GM12864 (cell line): ENCODE results near the gene CSAG2.
"Not testable (repeated sequence)": the region's sequence is repeated elsewhere in the genome, so short reads cannot be mapped to it uniquely, and the experiment has no call there.

Source experiments
- DNase-seq: peaks from one replicate; pipeline ENCODE4 v3.0.0-alpha.2; 2011; ENCODE audit warnings: low read depth
- H3K4me3 ChIP-seq: 2 replicates; pipeline ENCODE4 v1.5.1; 2011; ENCODE audit warnings: mild to moderate bottlenecking, low read depth, low read length, control low read depth
- TF ChIP-seq, protein P1 (sequence below): IDR thresholded peaks from 2 replicates; pipeline ENCODE4 v1.5.1; 2011; ENCODE audit warnings: low read depth, mild to moderate bottlenecking, moderate library complexity, low read length, control low read depth, inconsistent platforms; ENCODE audit errors: missing control alignments

The CSAG2 gene

DNA sequence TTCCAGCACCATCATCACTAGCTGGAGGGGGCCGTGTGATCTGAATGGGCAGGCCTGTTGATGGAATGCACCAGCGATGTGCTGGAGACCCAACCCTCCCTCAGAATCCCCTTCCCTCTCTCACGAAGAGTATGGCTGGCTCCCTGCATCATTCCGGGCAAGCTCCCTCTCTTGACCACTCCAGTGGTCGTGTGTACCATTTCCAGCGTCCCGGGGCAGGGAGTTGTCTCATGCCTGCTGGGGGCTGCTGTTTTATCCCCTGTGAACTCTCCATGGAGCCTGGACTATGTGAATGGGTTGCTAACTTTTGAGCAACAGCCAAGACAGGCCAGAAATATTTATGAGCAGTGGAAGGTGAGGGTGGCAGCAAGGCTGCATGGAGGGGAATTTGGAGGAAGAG lies 16.3 kb upstream of the CSAG2 start:
- H3K4me3 ChIP-seq: no peak overlapping the region
- TF ChIP-seq, protein P1, sequence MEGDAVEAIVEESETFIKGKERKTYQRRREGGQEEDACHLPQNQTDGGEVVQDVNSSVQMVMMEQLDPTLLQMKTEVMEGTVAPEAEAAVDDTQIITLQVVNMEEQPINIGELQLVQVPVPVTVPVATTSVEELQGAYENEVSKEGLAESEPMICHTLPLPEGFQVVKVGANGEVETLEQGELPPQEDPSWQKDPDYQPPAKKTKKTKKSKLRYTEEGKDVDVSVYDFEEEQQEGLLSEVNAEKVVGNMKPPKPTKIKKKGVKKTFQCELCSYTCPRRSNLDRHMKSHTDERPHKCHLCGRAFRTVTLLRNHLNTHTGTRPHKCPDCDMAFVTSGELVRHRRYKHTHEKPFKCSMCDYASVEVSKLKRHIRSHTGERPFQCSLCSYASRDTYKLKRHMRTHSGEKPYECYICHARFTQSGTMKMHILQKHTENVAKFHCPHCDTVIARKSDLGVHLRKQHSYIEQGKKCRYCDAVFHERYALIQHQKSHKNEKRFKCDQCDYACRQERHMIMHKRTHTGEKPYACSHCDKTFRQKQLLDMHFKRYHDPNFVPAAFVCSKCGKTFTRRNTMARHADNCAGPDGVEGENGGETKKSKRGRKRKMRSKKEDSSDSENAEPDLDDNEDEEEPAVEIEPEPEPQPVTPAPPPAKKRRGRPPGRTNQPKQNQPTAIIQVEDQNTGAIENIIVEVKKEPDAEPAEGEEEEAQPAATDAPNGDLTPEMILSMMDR: no peak
- no peak for DNase-seq

DNA sequence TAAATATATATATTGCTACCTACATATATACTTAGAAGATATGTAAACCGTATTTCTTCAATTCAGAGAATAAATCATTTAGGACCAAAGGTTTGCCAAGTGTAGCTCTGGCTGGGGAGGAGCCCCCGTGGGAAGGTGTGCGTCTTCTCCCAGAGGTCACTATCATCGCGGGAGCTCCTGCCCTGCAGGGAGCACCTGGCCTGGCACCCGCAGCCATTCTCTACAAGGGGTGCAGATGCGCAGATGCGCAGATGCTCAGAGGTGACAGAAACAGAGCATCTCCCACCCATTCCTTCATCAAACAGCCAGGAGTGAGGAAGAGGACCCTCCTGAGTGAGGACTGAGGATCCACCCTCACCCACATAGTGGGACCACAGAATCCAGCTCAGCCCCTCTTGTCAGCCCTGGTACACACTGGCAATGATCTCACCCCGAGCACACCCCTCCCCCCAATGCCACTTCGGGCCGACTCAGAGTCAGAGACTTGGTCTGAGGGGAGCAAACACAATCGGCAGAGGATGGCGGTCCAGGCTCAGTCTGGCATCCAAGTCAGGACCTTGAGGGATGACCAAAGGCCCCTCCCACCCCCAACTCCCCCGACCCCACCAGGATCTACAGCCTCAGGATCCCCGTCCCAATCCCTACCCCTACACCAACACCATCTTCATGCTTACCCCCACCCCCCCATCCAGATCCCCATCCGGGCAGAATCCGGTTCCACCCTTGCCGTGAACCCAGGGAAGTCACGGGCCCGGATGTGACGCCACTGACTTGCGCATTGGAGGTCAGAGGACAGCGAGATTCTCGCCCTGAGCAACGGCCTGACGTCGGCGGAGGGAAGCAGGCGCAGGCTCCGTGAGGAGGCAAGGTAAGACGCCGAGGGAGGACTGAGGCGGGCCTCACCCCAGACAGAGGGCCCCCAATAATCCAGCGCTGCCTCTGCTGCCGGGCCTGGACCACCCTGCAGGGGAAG lies 5.0 kb upstream of the CSAG2 start, which contains the start of gene MAGEA2B:
Gene MAGEA2B, plus strand, starts transcription at position 814 of the 973 bp plus-strand sequence. CDS start 2,479 bp downstream, outside the sequence.
- not testable (repeated sequence) for H3K4me3 ChIP-seq, DNase-seq

DNA sequence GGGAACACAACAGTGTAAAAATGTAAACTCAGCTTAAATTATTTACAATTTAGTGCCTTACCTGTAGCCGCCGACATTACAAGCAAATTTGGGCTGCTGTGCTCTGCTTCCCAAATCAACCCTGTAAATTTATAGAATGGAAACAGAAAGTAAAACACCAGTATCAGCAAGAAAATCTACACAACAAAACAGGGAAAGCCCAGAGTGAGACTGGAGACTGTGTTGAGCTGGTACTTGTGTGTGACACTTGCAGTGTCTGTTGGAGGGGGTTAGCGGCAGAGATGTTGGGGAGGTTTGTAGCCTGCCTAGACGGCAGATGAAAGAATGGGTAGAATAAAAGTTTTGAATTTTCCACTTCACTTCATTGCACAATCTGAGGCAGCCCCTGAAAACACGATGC lies 4.1 kb upstream of the CSAG2 start:
- not testable (repeated sequence) for DNase-seq, H3K4me3 ChIP-seq

DNA sequence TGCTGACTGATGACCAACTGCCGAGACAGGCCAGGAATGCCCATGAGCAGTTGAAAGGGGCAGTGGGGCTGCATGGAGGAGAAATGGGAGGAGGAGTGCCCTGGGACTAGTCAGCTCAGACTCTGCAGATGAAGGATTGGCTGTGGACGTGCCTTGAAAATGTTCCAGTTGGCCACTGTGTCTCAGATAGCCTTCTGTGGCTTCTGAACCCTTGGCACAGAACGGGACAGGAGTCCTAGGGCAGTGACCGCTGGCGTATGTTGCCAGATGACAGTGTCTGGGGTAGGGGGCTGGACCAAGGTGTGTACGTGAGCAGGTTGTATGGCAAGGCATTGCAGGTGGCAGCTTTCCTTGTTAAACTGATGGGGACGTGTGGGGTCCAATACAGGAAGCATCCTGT lies 2.6 kb downstream of the CSAG2 start:
- H3K4me3 ChIP-seq, DNase-seq: not testable (repeated sequence)

DNA sequence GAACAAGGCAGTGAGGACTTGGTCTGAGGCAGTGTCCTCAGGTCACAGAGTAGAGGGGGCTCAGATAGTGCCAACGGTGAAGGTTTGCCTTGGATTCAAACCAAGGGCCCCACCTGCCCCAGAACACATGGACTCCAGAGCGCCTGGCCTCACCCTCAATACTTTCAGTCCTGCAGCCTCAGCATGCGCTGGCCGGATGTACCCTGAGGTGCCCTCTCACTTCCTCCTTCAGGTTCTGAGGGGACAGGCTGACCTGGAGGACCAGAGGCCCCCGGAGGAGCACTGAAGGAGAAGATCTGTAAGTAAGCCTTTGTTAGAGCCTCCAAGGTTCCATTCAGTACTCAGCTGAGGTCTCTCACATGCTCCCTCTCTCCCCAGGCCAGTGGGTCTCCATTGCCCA lies 8.7 kb downstream of the CSAG2 start:
- H3K4me3 ChIP-seq, DNase-seq: not testable (repeated sequence)

DNA sequence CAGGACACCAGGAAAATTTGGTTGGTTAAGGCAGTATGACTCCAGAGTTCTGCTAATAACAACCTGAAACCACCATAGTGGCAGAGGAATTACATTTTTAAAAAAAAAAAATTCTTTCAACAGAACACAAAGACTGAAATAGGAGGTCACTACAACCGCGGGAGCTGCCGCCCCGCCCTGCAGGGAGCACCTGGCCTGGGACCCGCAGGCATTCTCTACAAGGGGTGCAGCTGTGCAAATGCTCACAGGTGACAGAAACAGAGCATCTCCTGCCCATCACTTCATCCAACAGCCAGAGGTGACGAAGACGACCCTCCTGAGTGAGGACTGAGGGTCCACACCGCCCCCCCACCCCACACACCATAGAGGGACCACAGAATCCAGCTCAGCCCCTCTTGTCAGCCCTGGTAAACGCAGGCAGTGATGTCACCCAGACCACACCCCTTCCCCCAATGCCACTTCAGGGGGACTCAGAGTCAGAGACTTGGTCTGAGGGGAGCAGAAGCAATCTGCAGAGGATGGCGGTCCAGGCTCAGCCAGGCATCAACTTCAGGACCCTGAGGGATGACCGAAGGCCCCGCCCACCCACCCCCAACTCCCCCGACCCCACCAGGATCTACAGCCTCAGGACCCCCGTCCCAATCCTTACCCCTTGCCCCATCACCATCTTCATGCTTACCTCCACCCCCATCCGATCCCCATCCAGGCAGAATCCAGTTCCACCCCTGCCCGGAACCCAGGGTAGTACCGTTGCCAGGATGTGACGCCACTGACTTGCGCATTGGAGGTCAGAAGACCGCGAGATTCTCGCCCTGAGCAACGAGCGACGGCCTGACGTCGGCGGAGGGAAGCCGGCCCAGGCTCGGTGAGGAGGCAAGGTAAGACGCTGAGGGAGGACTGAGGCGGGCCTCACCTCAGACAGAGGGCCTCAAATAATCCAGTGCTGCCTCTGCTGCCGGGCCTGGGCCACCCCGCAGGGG lies 10.8 kb downstream of the CSAG2 start, which contains the start of gene MAGEA3:
Gene MAGEA3, plus strand, starts transcription at position 843 of the 980 bp plus-strand sequence. CDS start 2,039 bp downstream, outside the sequence.
- not testable (repeated sequence) for DNase-seq, H3K4me3 ChIP-seq

DNA sequence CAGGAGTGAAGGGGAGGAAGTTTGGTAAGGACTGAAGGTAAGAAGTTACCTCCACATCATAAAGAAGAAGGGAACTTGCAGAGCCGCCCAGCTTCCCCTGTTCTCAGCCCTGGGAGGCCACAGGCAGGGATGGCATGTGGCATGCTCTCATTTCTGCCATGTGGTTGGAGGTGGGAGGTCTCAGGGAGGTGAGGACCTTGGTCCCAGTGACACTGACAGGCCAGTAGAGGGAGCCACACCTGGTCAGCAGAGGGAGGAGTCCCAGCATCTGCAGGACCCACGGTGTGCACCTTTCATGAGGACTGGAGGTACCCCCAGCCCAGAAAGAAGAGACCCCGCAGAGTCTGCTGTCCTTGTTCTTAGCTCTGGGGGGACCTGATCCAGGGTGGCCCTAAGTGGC lies 28.1 kb downstream of the CSAG2 start:
- DNase-seq, H3K4me3 ChIP-seq: not testable (repeated sequence)

DNA sequence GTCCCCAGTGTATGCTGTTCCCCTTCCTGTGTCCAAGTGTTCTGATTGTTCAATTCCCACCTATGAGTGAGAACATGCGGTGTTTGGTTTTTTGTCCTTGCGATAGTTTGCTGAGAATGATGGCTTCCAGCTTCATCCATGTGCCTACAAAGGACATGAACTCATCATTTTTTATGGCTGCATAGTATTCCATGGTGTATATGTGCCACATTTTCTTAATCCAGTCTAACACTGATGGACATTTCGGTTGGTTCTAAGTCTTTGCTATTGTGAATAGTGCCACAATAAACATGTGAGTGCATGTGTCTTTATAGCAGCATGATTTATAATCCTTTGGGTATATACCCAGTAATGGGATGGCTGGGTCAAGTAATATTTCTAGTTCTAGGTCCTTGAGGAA lies 34.4 kb downstream of the CSAG2 start:
- DNase-seq, H3K4me3 ChIP-seq: not testable (repeated sequence)

DNA sequence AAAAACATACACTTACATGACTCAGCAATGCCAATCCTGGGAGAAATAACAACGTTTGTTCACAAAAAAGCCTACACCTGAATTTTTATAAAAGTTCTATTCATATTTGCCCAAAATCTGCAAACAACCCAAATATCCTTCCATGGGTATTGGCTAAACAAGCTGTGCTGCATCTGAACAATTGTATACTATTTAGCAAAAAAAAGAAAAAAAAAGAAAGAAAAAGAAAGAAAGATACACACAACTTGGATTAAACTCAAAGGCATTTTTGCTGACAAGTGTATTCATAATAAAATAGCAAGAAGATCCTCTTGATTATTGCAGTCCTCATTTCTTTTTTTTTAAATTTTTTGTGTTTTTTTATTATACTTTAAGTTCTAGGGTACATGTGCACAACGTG lies 34.9 kb downstream of the CSAG2 start:
- TF ChIP-seq, protein P1: no peak
- no peak for DNase-seq
- H3K4me3 ChIP-seq: no peak overlapping the region

DNA sequence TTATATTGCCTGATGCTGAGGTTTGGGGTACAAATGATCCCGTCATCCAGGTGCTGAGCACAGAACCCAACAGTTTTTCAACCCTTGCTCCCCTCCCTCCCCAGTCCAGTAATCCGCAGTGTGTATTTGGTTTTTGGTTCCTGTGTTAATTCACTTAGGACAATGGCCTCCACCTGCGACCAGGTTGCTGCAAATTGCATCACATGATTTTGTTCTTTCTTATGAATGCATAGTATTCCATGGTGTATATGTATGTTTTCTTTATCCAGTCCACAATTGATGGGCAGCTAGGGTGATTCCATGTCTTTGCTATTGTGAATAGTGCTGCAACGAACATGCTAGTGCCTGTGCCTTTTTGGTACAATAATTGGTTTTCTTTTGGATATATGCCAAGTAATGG lies 46.0 kb downstream of the CSAG2 start:
- TF ChIP-seq, protein P1: no peak
- no peak for DNase-seq
- no peak overlapping the region for H3K4me3 ChIP-seq
